Retina (tissue), 1 donor: ENCODE results near the gene SNIP1.
"Not testable (repeated sequence)": the region's sequence is repeated elsewhere in the genome, so short reads cannot be mapped to it uniquely, and the experiment has no call there.

Experiments
- DNase-seq: peaks from one replicate; pipeline ENCODE4 v3.0.0-alpha.2; 2016

The SNIP1 gene

GRCh38 chr1:37506740-37507139 lies 47.4 kb downstream of the SNIP1 start:
- no peak for DNase-seq

GRCh38 chr1:37502791-37503190 lies 51.3 kb downstream of the SNIP1 start:
- DNase-seq, result not testable (repeated sequence)

DNA sequence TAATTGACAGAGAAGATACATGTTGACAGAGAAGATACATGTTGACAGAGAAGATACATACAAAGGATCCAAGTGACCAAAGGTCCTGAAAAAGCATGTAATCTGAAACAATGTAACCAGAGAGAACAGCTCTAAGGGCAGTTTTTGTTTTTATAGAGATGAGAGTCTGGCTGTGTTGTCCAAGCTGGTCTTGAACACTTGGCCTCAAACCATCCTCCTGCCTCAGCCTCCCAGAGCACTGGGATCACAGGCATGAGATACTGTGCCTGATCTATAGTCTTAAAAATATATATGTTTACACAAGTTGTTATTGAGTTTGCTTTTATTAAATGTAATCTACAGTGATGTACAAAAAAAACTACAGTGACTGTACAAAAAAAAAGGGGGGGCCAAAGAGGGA lies 52.0 kb downstream of the SNIP1 start:
- no peak for DNase-seq

DNA sequence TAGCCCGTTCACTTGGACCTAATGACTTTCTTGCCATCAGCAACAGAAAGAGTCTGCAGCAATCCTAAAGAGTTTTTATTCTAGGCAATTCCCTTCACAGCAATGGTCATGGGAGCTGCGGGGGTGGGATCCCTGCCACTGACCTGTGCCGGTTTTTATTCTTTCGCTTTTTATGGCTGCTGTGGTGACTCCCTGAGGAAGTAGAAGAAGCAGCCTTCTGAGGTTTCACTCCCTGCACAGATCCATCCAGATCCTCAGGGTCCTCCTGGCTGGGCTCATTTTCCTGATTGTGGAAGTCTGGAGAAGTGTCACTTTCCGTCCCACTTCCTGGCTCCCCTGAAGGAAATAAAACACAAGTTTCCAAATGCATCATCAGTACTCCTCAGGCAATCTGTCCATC lies 52.4 kb downstream of the SNIP1 start:
- DNase-seq, result no peak

DNA sequence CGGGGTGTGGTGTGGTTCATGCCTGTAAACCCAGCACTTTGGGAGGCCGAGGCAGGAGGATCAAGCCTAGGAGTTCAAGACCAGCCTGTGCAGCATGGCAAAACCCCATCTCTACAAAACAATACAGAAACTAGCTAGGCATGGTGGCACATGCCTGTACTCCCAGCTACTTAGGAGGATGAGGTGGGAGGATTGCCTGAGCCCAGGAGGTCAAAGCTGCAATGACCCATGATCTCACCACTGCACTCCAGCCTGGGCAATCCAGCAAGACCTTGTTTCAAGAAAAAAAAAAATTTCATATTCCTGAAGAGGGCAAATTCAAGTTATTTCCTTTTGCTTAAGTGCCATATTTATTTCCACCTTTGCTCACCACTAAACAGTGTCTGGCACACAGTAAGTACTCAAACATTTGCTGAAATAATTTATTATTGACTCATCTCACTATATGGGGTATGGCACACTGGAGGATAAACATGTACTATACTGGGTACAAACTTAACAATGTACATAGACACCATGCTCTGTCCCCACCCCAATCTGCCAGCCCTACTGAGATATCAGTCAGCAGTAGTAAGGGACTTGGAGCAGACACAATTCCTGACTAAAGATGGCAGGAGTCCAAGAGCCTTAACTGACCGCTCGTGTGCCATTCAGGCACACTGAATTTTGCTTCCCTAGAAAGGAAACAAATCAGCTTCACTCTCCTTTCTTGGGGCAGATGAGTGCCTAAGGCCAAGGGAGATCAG lies 55.0 kb downstream of the SNIP1 start:
- no peak for DNase-seq

DNA sequence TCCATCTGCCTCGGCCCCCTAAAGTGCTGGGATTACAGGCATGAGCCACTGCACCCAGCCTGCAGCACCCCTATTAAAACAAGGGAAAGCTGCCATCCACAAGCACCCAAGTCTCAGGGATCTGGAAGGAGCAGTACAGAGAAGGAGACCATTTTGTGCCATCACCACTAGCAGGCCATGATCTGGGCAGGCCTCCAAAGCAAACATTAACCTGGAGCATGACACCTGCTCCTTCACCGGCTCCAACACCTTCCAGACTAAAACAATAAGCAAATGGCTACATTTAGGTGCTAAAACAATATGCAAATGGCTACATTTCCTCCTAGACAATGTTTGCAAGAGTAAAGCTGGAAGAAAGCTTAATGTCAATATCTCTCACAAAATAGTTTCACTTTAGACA lies 56.3 kb downstream of the SNIP1 start:
- no peak for DNase-seq

DNA sequence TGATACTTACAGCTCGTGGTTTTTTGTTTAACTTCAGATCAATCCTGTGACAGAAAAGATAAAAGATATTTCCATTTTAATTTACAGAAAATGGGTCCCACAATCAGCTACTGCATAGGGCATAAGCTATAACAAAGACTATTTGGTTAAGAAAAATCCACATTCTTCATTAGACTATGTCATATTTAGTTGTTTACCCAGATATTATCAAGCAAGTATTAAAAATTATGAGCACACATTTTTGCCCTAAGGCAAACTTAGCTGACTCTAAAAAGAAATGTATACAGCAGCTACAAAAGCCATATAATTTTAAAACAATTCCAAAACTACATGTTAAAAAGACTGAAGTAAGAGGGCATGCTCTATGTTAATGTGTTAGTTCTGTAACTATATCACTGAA lies 58.2 kb downstream of the SNIP1 start:
- no peak for DNase-seq

GRCh38 chr1:37493336-37494098 lies 60.6 kb downstream of the SNIP1 start:
- DNase-seq, result no peak

GRCh38 chr1:37487619-37487984 lies 66.5 kb downstream of the SNIP1 start:
- DNase-seq, result no peak

DNA sequence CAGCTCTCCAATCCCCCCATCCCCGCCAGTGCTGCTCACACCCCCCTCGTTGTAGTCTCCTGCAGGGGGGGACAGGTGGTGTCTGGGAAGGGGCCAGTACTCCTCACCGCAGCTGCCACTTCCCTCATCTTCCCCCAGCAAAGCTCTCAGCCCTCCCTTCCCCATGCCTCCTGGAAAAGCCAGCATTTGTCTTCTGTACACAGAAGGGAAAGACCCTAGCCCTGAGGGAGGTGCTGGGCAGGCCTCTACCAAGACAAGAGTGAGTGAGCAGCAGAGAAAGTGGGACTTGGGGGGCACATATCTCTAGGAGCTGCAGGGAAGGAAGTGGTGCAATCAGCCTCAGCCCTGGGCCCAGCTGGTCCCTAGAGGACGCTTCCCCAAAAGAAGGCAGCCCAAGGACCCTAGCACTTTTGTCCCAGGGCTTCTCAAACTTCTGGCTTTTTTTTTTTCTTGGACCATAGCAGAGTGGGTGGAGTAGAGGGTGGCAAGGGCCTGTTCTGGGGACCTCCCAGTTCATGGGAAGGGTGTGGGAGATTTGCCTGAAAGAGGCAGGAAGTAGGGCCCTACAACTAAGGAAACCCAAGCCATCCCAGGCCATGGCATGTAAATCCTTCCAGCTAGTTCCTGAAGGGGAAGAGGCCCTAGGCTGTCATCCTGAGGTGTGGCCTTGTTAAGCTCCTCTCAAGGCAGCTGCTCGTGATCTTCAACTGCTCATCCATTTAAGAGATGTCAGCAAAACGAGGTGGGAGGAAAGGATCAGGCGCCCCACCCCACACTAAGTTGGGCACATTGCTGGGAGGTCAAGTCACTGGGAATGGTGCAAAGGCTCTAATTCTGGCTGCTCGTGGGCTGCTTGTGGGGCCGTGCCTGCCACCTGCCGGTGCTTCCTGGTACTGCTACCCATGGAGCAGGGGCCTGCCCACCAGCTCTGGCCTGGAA lies 67.1 kb downstream of the SNIP1 start:
- peak; percentile 85 for DNase-seq

DNA sequence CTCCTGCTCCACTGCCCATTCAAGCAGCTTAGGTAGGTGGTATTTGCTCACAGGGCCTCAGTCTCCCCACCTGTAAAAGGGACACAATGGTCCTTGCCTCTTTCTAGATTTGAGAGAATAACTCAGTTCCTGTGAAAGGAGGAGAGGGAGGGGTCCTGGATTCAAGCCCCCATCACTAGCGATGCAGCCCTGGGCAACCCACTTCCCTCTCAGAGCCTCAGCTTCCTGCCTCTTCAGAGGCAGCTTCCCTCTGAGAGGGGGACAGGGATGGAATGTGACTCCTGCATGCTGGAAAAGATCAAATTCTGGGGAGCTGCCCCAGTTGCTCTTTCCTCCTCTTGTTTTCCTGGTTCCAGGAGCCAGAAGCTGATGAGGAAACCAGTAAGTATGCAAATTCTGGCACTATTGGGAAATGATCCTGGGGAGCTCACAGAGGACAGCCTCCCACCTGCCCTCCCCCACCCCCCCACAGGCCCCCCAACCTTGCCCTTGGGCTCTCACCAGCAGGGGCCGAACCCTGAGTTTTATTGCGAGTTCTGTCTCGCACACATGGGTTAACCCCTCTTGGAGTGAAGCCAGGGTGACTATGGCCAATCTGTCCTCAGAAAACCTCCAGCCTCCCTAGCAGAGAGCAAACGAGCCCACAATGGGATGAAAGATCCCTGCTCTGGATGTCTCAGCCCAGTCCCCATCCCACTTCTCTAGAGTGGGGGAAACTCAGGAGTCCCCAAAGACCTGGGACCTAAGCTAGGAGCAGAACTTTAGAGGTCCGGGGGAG lies 68.0 kb downstream of the SNIP1 start:
- no peak for DNase-seq
